HepG2 (cell line): ENCODE measurements around the gene TAF6. TPM values are rescaled to one million over a fixed set of nuclear protein-coding genes. Genes with fewer than 3 reads are reported as not detected.

Source experiments
- AGO1 ChIP-seq: fragments of 200-400 bp; formaldehyde crosslinking; IDR thresholded peaks from 2 replicates; pipeline ENCODE4 v1.6.1; 2017; ENCODE audit warnings: mild to moderate bottlenecking, low read depth, low read length, moderate library complexity; ENCODE audit not compliant: poor library complexity, severe bottlenecking
- GABPA ChIP-seq, 2 experiments: IDR thresholded peaks; 2 replicates each; pipeline ENCODE4 v1.6.1; 2011 to 2016; ENCODE audit warnings: low read depth in 2 of 2, low read length in 1 of 2, missing biosample characterization in 1 of 2, missing genetic modification characterization in 1 of 2
- HES4 ChIP-seq: sonication (generic); formaldehyde crosslinking; IDR thresholded peaks from 2 replicates; pipeline ENCODE4 v1.9.0; 2021; ENCODE audit warnings: mild to moderate bottlenecking, missing genetic modification reagents, borderline replicate concordance
- IRF1 ChIP-seq: sonication (generic); formaldehyde crosslinking; IDR thresholded peaks from 2 replicates; pipeline ENCODE4 v1.4.0; 2020; ENCODE audit warnings: low read depth, mild to moderate bottlenecking, missing genetic modification reagents
- IRF9 ChIP-seq: sonication (generic); formaldehyde crosslinking; IDR thresholded peaks from 2 replicates; pipeline ENCODE4 v1.8.0; 2022; ENCODE audit warnings: missing genetic modification reagents, mild to moderate bottlenecking, borderline replicate concordance
- NKX3-1 ChIP-seq: sonication (generic); formaldehyde crosslinking; IDR thresholded peaks from 2 replicates; pipeline ENCODE4 v1.5.0; 2020; ENCODE audit warnings: missing genetic modification reagents
- NR2F2 ChIP-seq: IDR thresholded peaks from 2 replicates; pipeline ENCODE4 v1.6.1; 2012; ENCODE audit warnings: low read depth, inconsistent platforms, borderline replicate concordance
- THRA ChIP-seq: sonication (generic); formaldehyde crosslinking; IDR thresholded peaks from 2 replicates; pipeline ENCODE4 v1.4.0; 2020; ENCODE audit warnings: missing genetic modification reagents, borderline replicate concordance
- ZFY ChIP-seq: sonication (generic); formaldehyde crosslinking; IDR thresholded peaks from 2 replicates; pipeline ENCODE4 v1.4.0; 2020; ENCODE audit warnings: missing genetic modification reagents
- ZNF569 ChIP-seq: sonication (generic); formaldehyde crosslinking; IDR thresholded peaks from 2 replicates; pipeline ENCODE4 v1.5.0; 2020; ENCODE audit warnings: mild to moderate bottlenecking, missing genetic modification reagents, moderate library complexity, borderline replicate concordance
- ZNF660 ChIP-seq: sonication (generic); formaldehyde crosslinking; IDR thresholded peaks from 2 replicates; pipeline ENCODE4 v1.5.1; 2020; ENCODE audit warnings: mild to moderate bottlenecking, low read depth, missing genetic modification reagents, borderline replicate concordance
- ZNF687 ChIP-seq: sonication (generic); formaldehyde crosslinking; IDR thresholded peaks from 2 replicates; pipeline ENCODE4 v1.5.1; 2020; ENCODE audit warnings: mild to moderate bottlenecking, missing genetic modification reagents, moderate library complexity
- polyA plus RNA-seq, 8 experiments: library from polyadenylated mRNA; depleted of rRNA in 3 of 8; stranded (reverse) in 7 of 8; unstranded in 1 of 8; fragments of >200 nt; fragmentation: Illumina TruSeq in 4 of 8; extraction: Trizol in 4 of 8; gene quantifications; 2 replicates each; pipeline versions ENCODE4 v1.2.1 to v1.2.3, GENCODE V29; 2011 to 2016; ENCODE audit warnings: low read depth in 4 of 8, missing spikeins in 1 of 8, mixed read lengths in 1 of 8; ENCODE audit not compliant: insufficient read depth in 1 of 8
- total RNA-seq, 5 experiments: library from RNA; depleted of rRNA; stranded (reverse); fragments of >200 nt; fragmentation: Illumina TruSeq; extraction: Trizol; gene quantifications; 2 replicates each; pipeline ENCODE4 v1.2.3, GENCODE V29; 2016; ENCODE audit warnings: low read depth in 1 of 5
- TF ChIP-seq, protein P1 (sequence below): IDR thresholded peaks from 2 replicates; pipeline ENCODE4 v1.6.1; 2016; ENCODE audit warnings: missing compliant biosample characterization, missing genetic modification reagents, borderline replicate concordance

Gene TAF6
- total and polyA plus RNA-seq, 2 of the 13 experiments (the other 11 are each of a cell fraction or from before 2014, with no cell fraction given) = 12.9 to 18.8 TPM

- TF ChIP-seq IRF9 (CRISPR knock-in tag) (0 out of 2 replicates have a peak, but pooled peaks have one; percentile 42), NKX3-1 (CRISPR knock-in tag) (no peak), NR2F2 (peak; percentile 15; the same call in 1 of the 2 replicates), HES4 (peak; percentile 66; the same call in 1 of the 2 replicates), THRA (CRISPR knock-in tag) (peak; percentile 60), IRF1 (CRISPR knock-in tag) (no peak), ZNF660 (no peak), ZNF569 (CRISPR knock-in tag) (no peak), AGO1 (peak; percentile 86), ZFY (CRISPR knock-in tag) (peak; percentile 58), ZNF687 (CRISPR knock-in tag) (peak; percentile 81), GABPA (IDR thresholded peaks at IDR 0.05; ENCODE audit: low read depth, low read length) (peak; percentile 89), GABPA (CRISPR knock-in tag; IDR thresholded peaks at IDR 0.05; ENCODE audit: low read depth) (peak; percentile 94)
- TF ChIP-seq, protein P1, sequence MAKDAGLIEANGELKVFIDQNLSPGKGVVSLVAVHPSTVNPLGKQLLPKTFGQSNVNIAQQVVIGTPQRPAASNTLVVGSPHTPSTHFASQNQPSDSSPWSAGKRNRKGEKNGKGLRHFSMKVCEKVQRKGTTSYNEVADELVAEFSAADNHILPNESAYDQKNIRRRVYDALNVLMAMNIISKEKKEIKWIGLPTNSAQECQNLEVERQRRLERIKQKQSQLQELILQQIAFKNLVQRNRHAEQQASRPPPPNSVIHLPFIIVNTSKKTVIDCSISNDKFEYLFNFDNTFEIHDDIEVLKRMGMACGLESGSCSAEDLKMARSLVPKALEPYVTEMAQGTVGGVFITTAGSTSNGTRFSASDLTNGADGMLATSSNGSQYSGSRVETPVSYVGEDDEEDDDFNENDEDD (CRISPR knock-in tag) = no peak
Measured at GRCh38 chr7:100158229-100159098, 39.3 kb upstream of the TAF6 start, which contains the start of gene TRAPPC14 (continued).
